CMK (cell line): ENCODE measurements around the gene HOXB4.

Experiments
- DNase-seq: peaks from one replicate; pipeline ENCODE4 v3.0.0-alpha.2; 2010; ENCODE audit warnings: low read depth

HOXB4 gene

GRCh38 chr17:48571826-48572417 is 6.2 kb downstream of the HOXB4 start:
- DNase-seq: no peak

GRCh38 chr17:48571024-48571818 is 6.9 kb downstream of the HOXB4 start:
- no peak for DNase-seq

- DNase-seq: no peak
Observed at GRCh38 chr17:48570325-48571023, 7.7 kb downstream of the HOXB4 start.

- DNase-seq: no peak
Observed at GRCh38 chr17:48569674-48570324, 8.4 kb downstream of the HOXB4 start.

GRCh38 chr17:48569240-48569582 is 8.9 kb downstream of the HOXB4 start:
- no peak for DNase-seq

- no peak for DNase-seq
Observed at GRCh38 chr17:48568499-48569239, 9.5 kb downstream of the HOXB4 start.

- no peak for DNase-seq
Observed at GRCh38 chr17:48567646-48568354, 10.3 kb downstream of the HOXB4 start.

GRCh38 chr17:48567209-48567608 is 10.9 kb downstream of the HOXB4 start:
- no peak for DNase-seq

GRCh38 chr17:48566717-48567116 is 11.4 kb downstream of the HOXB4 start:
- no peak for DNase-seq

GRCh38 chr17:48565925-48566710 is 12.0 kb downstream of the HOXB4 start:
- DNase-seq: no peak

GRCh38 chr17:48565022-48565554 is 13.1 kb downstream of the HOXB4 start:
- no peak for DNase-seq

GRCh38 chr17:48564188-48565021 is 13.7 kb downstream of the HOXB4 start:
- DNase-seq: no peak

- no peak for DNase-seq
Observed at GRCh38 chr17:48563867-48564187, 14.3 kb downstream of the HOXB4 start.

GRCh38 chr17:48563385-48563838 is 14.7 kb downstream of the HOXB4 start:
- DNase-seq: no peak

GRCh38 chr17:48562934-48563333 is 15.2 kb downstream of the HOXB4 start:
- DNase-seq: no peak

GRCh38 chr17:48561884-48562810 is 16.0 kb downstream of the HOXB4 start:
- DNase-seq: no peak

GRCh38 chr17:48559840-48560817 is 18.0 kb downstream of the HOXB4 start:
- no peak for DNase-seq
